Esophagus squamous epithelium (tissue), 4 donors: ENCODE data around the gene RANBP9.

Experiments
- CTCF ChIP-seq, 6 experiments: fragments of 450-650 bp in 4 of 6; fragments of 200-600 bp in 2 of 6; sonication (generic) in 2 of 6; IDR thresholded peaks; one replicate each; pipeline ENCODE4 v1.5.1; 2016 to 2019; ENCODE audit warnings: antibody characterized with exemption in 6 of 6, mild to moderate bottlenecking in 4 of 6, moderate library complexity in 4 of 6
- POLR2A ChIP-seq, 4 donors: fragments of 450-650 bp; IDR thresholded peaks; one replicate each; pipeline ENCODE4 v1.6.1; 2017; ENCODE audit warnings: antibody characterized with exemption in 4 of 4, mild to moderate bottlenecking in 4 of 4, moderate library complexity in 3 of 4

GRCh38 chr6:13710552-13711323 lies 897 bp downstream of the RANBP9 start:
- TF ChIP-seq CTCF (IDR thresholded peaks at IDR 0.05) = no peak
- peak in 1 of 4 donors; percentile 7 for TF ChIP-seq POLR2A (IDR thresholded peaks at IDR 0.05)
